Retinal pigment epithelial cell (primary cell): ENCODE results near the gene SLC35G4.
A peak's percentile ranks its signal among the peaks of the same experiment; 100 is the strongest.

ENCODE experiments used
- DNase-seq: peaks from one replicate; pipeline ENCODE4 v3.0.0-alpha.2; 2010; ENCODE audit warnings: low read depth
- H3K4me3 ChIP-seq: 2 replicates; pipeline ENCODE4 v1.5.1; 2011; ENCODE audit warnings: mild to moderate bottlenecking, low read length, control low read depth, moderate library complexity
- TF ChIP-seq, protein P1 (sequence below): conservative IDR thresholded peaks from 2 replicates; pipeline ENCODE4 v1.5.1; 2011; ENCODE audit warnings: low read depth, low read length, control low read depth, inconsistent platforms

SLC35G4 gene

GRCh38 chr18:11649839-11650238 is 40.4 kb downstream of the SLC35G4 start:
- no peak for DNase-seq
- TF ChIP-seq, protein P1, sequence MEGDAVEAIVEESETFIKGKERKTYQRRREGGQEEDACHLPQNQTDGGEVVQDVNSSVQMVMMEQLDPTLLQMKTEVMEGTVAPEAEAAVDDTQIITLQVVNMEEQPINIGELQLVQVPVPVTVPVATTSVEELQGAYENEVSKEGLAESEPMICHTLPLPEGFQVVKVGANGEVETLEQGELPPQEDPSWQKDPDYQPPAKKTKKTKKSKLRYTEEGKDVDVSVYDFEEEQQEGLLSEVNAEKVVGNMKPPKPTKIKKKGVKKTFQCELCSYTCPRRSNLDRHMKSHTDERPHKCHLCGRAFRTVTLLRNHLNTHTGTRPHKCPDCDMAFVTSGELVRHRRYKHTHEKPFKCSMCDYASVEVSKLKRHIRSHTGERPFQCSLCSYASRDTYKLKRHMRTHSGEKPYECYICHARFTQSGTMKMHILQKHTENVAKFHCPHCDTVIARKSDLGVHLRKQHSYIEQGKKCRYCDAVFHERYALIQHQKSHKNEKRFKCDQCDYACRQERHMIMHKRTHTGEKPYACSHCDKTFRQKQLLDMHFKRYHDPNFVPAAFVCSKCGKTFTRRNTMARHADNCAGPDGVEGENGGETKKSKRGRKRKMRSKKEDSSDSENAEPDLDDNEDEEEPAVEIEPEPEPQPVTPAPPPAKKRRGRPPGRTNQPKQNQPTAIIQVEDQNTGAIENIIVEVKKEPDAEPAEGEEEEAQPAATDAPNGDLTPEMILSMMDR, result no peak
- H3K4me3 ChIP-seq, result no peak overlapping the region

DNA sequence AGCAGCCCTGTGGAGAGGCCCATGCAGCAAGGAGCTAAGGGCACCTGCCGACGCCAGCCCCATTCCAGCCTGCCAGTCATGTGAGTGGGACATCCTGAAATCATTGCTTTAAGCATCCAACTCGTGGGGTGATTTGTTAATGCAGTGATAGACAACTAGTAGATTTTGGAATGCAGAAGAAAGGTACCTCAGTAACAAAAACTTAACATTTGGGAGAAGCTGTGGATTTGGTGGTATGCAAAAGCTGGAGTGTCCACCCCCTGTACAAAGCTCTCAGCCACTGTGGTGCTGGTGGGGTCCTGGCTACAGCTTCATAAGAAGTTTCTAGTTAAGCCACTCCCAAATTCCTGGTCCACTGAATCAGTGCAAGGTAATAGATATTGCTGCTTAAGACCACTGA is 42.5 kb downstream of the SLC35G4 start:
- TF ChIP-seq, protein P1, result no peak
- DNase-seq, result no peak
- no peak overlapping the region for H3K4me3 ChIP-seq

DNA sequence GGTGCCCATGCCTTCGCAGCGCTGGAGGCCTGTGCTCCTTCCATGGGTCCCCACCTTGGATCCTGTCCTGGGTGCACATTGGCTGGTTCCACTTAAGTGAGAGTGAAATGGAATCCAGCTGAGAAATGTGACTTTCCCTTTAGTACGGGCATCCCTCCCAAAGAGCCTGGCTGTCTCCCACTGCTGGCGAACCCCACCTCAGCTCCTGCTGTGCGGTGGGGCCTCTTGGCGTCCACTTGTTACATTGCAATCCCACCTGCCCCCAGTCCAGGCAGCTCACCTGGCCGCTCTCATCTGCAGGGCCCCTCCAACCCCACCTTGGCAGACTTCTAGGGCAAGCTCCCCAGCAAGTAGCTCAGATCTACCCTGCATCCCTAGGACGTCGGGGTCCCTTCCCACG is 44.1 kb downstream of the SLC35G4 start:
- no peak overlapping the region for H3K4me3 ChIP-seq
- TF ChIP-seq, protein P1, result no peak
- DNase-seq, result no peak

- DNase-seq, result no peak
- no peak overlapping the region for H3K4me3 ChIP-seq
- TF ChIP-seq, protein P1, result peak; percentile 91
These were observed 45.6 kb downstream of the SLC35G4 start for GRCh38 chr18:11654736-11655605.

- H3K4me3 ChIP-seq, result no peak overlapping the region
- no peak for DNase-seq
- TF ChIP-seq, protein P1, result no peak
These were observed 46.2 kb downstream of the SLC35G4 start for GRCh38 chr18:11655606-11655932.

DNA sequence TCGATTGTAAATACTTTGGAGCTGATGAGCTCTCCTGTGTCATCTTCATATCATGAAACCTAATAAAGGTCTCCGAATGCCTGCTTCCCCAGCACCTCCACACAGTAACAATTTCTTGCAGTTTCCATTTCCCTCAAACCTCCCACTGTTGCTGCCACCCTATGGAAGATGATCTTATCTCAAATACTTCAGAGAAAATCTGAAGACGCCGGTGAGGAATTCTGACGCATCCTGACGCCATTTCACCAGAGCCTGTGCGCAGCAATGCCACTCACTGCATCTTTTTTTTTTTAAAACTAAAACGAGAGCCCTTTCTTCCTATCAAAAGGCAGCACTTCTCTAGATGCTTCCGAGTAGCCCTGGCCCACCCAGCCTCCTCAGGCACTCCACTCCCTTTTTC is 47.8 kb downstream of the SLC35G4 start:
- no peak for DNase-seq
- TF ChIP-seq, protein P1, result no peak
- H3K4me3 ChIP-seq, result no peak overlapping the region

- DNase-seq, result no peak
- H3K4me3 ChIP-seq, result no peak overlapping the region
- TF ChIP-seq, protein P1, result no peak
These were observed 48.2 kb downstream of the SLC35G4 start for GRCh38 chr18:11657554-11657953.
